ENCODE measurements around the gene RPA3.
"Not testable (repeated sequence)": the region's sequence is repeated elsewhere in the genome, so short reads cannot be mapped to it uniquely, and the experiment has no call there.

RPA3 gene

DNA sequence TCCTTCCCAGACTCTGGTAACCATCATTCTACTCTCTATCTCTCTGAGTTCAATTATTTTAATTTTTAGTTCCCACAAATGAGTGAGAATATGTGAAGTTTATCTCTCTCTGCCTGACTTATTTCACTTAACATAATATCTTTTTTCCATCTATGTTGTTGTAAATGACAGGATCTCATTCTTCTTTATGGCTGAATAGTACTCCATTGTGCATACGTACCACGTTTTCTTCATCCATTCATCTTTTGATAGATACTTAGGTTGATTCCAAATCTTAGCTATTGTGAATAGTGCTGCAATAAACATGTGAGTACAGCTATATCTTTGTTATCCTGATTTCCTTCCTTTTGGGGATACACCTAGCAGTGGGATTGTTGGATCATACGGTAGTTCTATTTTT is 23.9 kb downstream of the RPA3 start:
- DNase-seq (ENCODE audit: low spot score): no peak

DNA sequence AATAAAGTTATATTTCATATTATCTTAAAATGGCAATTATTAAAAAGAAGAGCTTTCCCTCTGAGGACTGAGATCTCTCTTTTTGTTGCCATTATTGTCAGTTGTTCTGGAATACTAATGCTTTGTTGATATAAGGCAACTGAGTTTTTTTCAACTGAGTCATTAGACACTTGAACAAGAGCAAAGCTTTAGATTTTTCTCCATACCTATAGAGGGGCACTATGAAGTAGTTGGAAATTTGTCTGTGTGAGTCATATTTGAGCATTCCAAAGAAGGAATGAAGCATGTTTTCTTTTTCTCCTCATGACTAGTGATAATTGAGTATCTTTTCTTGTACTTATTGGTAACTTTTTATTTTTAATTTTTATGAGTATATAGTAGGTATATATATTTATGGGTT is 24.5 kb downstream of the RPA3 start:
- DNase-seq (ENCODE audit: low spot score): no peak

DNA sequence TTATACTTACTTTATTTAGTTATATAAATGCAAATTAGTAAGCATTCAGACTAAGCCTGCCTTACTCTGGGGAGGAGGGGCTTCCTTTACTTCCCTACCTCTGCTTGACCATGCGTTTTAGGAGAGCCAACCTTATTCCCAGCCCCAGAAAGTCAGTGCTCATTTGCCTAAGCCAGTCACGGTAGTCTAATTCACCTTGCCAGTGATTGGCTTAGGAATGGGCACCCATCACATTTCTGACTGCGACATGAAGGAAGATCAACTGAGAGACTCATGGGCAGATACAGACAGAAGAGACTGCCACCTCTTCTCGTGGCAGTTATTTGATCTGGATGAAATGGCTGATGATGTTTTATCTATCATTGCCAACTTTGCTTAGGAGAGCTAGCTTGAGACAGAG is 29.5 kb downstream of the RPA3 start:
- no peak for DNase-seq (ENCODE audit: low spot score)

DNA sequence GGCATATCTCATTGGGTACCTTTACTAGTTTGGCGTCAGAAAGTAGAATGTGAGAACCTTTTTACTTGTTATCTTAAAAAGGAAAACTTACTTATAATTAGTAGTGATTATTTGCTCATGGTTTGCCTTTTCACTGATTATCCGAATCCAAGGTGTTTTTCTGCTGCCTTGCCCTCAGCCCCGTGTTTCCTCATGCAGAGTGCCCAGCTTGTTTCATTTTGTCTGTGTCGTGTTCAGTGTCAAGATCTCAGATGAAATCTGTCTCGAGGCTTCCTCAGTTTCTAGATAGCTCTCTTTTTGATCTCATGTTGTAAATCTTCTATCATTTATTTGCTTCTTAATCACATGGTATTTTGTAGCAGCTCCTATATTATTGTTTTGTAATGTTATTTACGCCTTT is 30.1 kb downstream of the RPA3 start:
- DNase-seq (ENCODE audit: low spot score): no peak

DNA sequence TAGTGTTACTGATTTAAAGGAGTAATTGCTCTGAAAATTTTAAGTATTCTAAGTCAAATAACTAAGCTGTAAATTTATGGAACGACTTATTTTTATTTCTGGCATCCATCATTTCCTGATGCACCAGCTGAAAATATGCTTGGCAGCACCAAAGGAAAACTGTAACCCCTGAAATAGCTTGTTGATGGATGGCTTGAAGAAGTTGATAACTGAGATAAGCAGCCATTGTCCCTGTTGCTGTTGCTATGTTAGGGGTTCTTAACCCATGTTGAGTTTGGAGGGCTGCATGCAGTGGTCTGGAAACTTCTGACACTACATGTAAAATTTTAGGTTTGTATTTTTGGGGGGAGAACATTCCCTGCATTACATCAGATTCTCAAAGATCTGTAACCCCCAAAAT is 30.6 kb downstream of the RPA3 start:
- DNase-seq (ENCODE audit: low spot score): no peak

DNA sequence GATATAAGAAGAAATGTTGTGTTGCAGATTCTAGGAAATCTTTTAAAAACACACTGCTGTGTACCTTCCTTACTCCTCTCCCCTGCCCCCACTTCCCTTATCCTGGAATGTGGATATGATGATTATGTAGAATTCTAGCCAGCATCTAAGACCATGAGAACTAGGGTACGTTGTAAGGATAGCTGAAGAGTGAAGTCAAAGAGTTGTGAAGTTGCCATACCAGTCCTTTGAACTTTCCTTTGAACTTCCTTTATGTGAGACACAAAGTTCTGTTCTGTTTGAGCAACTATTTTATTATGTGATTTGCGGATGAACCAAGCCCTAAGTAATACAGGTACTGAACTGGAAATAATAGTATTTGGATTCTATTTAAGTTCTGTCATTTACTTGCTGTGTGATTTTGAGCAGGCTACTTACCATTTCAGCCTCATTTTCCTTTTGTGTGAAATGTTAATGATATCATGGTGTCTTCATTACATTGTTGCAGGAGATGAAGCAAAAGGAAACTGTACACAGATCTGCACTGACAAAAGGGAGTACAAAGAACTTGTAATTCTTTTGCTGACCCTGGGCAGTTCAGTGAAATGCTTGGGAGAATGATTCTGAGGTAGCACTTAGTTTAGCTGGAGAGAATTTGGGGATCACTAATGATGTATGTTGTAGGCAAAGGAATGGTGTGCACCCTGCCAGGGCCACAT is 31.4 kb downstream of the RPA3 start:
- no peak for DNase-seq (ENCODE audit: low spot score)

DNA sequence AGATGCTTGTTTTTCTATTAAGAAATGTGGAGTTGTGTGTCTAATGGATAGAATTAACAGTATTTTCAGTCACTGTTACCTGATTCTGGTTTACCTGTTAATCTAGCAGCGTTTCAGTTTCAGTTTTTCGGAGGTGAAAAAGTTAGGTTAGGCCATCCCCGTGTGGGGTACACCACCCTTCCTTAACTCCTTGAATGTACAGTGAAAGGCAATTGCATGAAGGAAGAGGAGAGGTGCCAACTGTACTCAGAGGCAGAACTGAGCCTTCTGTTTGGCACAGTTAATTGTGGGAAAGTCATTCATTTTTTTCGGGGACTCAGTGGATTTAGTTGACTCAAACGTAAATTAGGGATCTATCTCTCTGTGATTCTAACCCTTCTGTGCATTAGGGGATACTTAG is 35.5 kb downstream of the RPA3 start:
- no peak for DNase-seq (ENCODE audit: low spot score)

DNA sequence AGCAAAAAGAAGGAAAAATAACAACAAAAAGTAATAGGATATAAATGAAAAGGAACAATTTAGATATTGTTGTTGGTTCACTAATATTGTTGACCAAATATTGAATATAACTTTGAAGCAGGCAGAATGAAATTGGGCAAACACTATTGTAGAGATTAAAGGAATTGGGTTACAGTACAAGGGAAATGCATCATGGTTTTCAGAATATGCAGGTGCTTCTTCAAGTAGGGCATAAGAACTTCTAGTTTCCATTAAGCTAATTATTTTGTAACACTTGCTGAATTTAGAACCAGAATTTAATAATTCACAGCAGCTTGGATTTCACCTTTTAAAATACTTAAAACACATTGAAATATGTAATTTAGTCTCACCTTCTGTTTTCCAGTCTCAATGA is 36.5 kb downstream of the RPA3 start:
- no peak for DNase-seq (ENCODE audit: low spot score)

DNA sequence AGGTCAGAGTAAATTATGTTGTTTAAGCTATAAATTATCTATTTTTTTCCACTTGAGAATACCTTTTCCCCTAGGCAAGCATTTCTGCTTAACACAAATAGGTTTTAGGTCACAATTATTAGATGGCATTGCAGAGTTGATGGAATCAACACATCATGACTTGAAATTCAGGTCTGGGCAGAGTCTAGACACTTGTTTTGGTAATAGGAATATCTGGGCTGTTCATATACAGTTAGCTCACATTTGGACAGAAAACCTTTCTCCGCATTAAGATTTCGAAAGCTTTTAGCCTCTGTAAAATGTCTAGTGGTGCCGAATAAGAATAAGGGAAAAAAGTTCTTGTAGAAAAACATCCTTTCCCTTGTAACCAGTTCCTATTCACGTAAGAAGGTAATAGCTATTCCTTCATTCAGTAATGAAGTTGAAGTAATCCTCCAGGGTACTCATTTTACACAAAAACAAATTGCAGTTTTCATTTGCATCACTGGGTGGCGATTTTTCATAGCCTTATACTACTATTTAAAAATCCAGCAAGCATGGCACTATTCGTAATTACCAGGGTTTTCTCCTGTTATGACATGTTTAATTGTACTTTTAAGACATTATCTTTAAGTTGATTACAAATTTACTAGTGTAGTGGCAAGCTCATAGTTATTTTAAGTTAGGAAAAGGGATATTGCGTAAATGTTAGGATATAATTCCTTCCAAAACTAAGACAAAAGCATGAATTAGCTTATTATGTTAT is 37.0 kb downstream of the RPA3 start:
- peak; percentile 53 for DNase-seq (ENCODE audit: low spot score)

DNA sequence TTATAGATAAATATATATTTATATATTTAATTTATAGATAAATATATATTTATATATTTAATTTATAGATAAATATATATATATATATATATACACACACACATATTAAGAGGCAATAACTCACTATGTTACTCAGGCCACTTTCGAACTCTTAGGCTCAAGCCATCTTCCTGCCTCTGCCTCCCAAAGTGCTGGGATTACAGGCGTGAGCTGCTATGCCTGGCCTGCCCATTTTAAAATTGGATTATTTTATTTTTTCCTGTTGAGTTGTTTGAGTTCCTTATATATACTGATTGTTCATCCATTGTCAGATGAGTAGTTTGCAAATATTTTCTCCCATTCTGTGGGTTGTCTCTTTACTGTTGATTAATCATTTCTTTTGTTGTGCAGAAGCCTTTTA is 38.8 kb downstream of the RPA3 start:
- not testable (repeated sequence) for DNase-seq (ENCODE audit: low spot score)

DNA sequence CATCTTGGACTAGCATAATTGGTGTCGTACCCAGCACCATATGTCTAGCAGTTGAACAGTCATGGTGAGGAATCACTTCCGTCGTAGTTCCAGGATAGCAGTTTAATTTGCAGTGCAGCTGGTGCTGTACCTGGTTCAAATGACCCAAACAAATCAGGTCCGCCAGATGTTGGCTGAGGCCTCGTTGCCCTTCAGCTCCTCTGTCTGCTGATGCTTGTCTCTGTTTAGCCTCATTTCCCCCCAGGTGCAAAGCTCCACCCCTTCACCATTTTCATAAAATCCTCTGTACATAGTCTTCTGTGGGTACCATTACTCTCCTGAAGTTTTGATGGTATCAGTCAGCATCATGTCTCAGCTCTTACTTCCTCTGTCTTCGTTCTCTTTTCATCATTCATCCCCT is 42.7 kb downstream of the RPA3 start:
- no peak for DNase-seq (ENCODE audit: low spot score)

DNA sequence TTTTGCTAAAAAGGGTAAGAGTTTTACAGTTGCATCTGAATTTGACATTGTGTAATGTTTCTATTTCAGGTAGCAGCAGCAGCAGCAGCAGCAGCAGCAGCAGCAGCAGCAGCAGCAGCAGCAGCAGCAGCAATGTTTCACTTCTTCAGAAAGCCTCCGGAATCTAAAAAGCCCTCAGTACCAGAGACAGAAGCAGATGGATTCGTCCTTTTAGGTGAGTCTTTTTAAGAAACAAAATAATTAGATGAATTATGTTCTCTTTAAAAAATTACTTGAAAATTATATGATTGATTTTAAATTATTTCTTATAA is 45.2 kb downstream of the RPA3 start:
- DNase-seq (ENCODE audit: low spot score): no peak

DNA sequence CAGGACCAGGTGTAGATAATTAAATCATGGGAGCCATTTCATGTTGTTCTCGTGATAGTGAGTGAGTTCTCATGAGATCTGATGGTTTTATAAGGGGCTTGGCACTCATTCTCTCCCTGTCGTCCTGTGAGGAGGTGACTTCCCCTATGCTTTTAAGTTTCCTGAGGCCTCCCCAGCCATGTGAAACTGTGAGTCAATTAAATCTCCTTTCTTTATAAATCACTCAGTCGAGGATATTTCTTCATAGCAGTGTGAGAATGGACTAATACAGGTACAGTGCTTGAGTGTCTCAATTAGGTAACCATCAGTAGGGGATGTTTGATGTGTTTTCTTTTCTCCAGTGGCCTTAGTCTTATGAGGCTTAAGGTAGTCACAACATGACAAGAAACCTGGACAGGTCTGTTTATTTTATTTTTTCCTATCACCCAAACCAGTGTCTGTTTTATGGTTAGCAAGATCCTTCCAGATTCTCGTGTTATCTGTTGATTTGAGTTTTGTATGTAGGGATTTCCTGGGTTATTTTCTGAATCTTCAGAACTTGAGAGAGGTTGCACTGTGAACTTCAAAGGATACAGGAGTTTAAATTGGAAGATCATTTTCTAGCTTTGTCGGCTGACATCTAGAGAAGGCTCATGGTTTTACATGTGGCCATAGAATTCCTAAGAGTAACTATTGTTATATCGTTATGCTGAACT is 45.7 kb downstream of the RPA3 start:
- peak; percentile 39 for DNase-seq (ENCODE audit: low spot score)

DNA sequence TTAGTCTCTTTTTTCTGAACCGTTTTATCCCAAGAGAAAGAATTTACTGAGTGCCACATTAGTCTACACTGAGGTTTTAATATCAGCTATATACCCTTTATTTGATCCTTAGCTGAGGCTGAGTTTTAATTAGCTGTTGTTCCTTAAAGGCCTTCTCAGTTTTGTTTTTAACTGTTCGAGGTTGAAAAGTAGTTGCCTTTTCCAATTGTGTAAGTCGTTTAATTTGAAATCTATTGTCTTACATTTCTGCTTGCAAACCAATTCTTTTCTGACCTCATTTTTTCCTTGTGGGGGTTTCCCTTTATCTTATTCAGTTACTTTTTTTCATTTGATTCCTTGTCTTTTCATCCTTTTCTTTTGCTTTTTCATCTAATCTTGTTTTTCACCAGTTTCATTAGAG is 47.0 kb downstream of the RPA3 start:
- DNase-seq (ENCODE audit: low spot score): no peak

DNA sequence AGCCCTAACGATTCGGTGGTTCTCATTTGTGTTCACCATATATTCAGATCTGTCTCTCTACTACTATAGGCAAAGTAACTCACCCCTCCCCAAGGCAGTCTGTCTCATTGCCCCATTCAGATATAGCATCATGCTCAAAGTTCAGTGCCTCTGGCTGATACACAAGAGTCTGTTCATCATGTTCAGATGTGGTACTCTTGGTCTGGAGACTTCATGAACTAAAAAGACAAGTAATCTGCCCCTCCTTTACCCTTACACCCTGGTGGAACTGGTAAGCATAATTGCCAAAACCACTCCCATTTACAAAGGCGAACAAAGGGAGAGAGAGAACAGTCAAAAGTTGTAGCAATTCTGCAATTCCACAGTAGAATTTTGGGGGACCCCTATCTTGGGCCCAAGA is 47.9 kb downstream of the RPA3 start:
- no peak for DNase-seq (ENCODE audit: low spot score)

DNA sequence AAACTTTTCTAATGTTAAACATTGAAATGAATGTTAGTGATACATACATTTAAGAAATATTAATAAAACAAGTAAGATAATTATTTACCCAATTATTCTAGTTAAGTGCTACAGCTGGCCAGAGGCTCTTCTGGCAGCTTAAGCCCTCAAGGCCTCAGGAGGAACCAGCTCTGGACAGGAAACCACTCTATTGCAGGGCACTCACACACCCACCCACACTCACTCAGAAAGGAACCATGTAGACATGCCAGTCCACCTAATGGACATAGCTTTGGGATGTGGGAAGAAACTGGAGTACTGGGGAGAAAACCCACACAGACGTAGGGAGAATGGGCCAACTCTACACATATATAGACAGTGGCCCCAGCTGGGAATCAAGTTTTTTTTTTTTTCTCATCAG is 49.7 kb downstream of the RPA3 start:
- no peak for DNase-seq (ENCODE audit: low spot score)

DNA sequence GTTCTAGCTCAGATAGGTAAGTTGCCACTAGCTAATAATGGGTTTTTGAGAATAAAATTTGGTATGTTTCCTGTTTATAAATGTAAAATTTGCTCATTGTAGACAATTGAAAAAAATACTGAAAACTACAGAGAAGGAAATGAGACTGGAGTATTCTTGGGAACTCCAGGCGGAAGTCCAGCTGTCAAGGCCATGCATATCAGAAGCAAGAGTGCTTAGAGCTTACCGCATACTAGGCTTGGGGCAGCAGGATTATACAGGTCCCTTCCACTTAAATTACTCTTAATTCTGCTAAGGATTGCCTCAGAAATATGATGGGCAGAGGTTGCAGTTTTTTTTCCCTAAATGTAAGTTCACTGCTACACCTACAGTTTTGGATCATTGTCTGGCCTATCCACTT is 51.2 kb downstream of the RPA3 start:
- DNase-seq (ENCODE audit: low spot score): no peak

DNA sequence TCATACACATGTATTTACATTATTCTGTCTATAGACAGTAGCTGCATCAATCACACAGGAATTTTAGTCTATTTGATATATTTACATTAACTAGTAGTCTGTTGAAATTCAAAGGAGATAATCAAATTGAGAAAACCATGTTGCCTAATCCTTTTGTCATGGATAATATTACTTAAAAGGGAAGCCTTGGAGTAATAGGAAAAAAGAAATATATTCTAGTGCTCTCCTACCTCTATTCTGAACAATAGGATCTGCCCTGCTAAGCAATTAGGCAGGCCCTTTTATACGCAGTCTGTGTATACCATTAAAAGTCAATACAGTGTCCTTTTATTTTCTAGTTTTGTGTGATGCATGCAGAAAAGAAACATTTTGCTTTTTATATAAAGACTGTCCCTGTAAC is 53.4 kb downstream of the RPA3 start:
- no peak for DNase-seq (ENCODE audit: low spot score)

DNA sequence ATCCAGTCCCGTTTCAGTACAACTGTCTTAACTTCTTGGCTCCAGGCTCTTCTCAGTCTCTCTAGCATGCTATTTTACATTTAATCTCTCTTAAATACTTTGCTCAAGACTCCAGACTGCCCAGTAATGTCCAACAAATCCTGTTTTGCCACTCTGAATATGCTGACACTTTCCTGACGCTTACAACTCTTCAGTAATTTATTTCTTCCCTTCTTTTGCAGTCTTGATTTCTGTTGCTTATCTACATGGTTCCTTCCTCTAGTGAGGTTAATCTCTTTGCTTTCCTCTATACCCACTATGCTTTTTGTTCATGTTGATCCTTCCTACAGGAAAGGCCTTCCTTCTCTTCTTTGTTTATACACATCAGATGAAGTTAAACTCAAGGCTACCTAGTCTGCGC is 54.1 kb downstream of the RPA3 start:
- no peak for DNase-seq (ENCODE audit: low spot score)

DNA sequence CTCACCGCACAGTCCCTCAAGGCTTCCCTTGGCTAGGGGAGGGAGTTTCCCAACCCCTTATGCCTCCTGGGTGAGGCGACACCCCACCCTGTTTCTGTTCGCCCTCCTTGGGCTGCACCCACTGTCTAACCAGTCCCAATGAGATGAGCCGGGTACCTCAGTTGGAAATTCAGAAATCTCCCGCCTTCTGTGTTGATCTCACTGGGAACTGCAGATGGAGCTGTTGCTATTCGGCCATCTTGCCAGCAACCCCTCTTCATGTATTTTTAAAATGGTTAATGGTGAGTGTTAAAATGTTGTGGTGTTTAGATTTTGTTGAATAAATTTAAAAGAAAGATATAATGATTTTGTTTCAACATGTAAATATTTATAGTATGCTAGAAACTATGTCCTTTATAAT is 55.9 kb downstream of the RPA3 start:
- DNase-seq (ENCODE audit: low spot score): no peak

DNA sequence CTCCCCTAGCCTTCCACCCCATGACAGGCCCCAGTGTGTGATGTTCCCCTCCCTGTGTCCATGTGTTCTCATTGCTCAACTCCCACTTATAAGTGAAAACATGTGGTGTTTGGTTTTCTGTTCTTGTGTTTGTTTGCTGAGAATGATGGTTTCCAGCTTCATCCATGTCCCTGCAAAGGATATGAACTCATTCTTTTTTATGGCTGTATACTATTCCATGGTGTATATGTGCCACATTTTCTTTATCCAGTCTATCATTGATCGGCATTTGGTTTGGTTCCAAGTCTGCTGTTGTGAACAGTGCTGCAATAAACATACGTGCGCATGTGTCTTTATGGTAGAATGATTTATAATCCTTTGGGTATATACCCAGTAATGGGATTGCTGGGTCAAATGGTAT is 61.9 kb downstream of the RPA3 start:
- DNase-seq (ENCODE audit: low spot score): not testable (repeated sequence)

DNA sequence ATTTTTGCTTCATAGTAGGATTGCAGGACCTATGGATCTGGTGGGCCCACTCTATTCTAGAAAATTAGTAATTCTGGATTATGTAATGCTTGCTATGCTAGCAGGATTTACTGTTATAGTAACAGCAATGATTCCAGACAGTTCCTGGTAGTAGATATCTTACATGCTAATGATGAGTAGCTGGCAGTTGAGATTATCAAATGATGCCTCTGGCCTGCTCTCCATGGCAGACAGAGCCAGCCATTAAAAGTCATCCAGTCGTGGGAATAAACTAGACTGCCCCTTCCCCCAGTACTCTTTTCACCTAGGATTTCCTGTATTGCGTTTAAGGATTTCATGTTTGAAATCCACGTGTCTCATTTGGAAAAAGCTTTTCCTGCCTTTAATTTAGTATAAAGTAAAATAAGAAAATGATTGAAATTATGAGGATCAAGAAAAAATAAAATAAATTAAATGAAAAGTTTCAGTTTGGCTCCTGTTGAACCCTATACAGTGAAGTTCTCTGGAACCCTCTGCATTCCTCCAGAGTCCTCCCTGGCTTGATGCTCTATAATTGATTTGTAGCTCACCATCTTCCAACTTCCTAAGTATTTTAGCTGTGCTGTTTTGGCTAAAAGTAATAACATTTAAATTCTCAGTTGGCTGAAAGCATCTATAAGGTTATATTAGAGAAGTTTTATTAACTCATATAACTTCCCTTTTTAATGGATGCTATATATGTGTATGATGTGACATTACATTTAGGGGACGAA is 63.3 kb downstream of the RPA3 start:
- no peak for DNase-seq (ENCODE audit: low spot score)
